Immature natural killer cell (primary cell): Measurements from ENCODE around the gene SRRM4. TPM values are rescaled to one million over a fixed set of nuclear protein-coding genes. Genes with fewer than 3 reads are reported as not detected.

ENCODE experiments used
- DNase-seq, 3 donors: peaks; one replicate each; pipeline ENCODE4 v3.0.0; 2022; ENCODE audit warnings: mixed read lengths in 1 of 3
- H3K27ac Mint-ChIP-seq, 6 donors: one replicate each; pipeline ENCODE4 v1.8.0; 2020; ENCODE audit warnings: mixed read lengths in 6 of 6, mild to moderate bottlenecking in 5 of 6, inconsistent platforms in 4 of 6, moderate library complexity in 3 of 6
- H3K27me3 Mint-ChIP-seq, 3 donors: one replicate each; pipeline ENCODE4 v1.8.0; 2020 to 2021; ENCODE audit warnings: low read depth in 3 of 3, mild to moderate bottlenecking in 3 of 3, mixed read lengths in 3 of 3, moderate library complexity in 3 of 3, inconsistent platforms in 1 of 3
- H3K36me3 Mint-ChIP-seq, 3 donors: one replicate each; pipeline ENCODE4 v1.8.0; 2020; ENCODE audit warnings: mixed read lengths in 3 of 3, inconsistent platforms in 2 of 3, mild to moderate bottlenecking in 2 of 3
- H3K4me1 Mint-ChIP-seq, 2 donors: one replicate each; pipeline ENCODE4 v1.8.0; 2020; ENCODE audit warnings: inconsistent platforms in 2 of 2, mild to moderate bottlenecking in 2 of 2, mixed read lengths in 2 of 2, moderate library complexity in 1 of 2
- H3K4me3 Mint-ChIP-seq, 5 donors: one replicate each; pipeline ENCODE4 v1.8.0; 2020; ENCODE audit warnings: mild to moderate bottlenecking in 5 of 5, mixed read lengths in 5 of 5, inconsistent platforms in 3 of 5, moderate library complexity in 3 of 5
- H3K9me3 Mint-ChIP-seq, 6 donors: one replicate each; pipeline ENCODE4 v1.8.0; 2020; ENCODE audit warnings: mild to moderate bottlenecking in 6 of 6, mixed read lengths in 6 of 6, inconsistent platforms in 4 of 6, moderate library complexity in 3 of 6
- polyA plus RNA-seq, 3 donors: library from polyadenylated mRNA; unstranded; fragments of 300-500 nt; fragmentation: Illumina TruSeq; gene quantifications; one replicate each; pipeline ENCODE4 v1.2.3, GENCODE V29; 2021

Gene SRRM4
- polyA plus RNA-seq, 3 donors from 2014 or later = not detected

DNA sequence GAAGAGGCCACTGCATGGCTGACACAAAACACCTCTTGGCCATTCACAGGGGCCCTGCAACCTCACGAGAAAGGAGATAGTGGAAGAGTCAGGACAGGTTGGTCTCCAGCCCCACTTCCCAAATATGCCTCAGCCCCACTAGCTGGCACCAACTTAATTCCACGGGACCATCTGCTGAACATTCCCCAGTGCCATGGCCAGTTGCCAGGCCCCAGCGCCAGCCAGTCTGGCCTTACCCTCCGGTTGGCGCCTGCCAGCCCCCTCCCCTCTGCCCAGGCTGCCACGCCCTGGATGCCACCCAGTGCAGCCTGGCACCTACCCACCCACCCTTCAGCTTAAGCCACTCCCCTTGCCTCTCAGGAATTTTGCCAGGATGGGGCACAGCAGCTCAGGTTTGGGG, 176.2 kb downstream of the SRRM4 start:
- Mint-ChIP-seq H3K36me3 (no peaks in the 10 kb centered on the region), H3K9me3 (peaks cover 0 to 12% (median 0%) of the 10 kb centered on the region in 6 donors), H3K4me1 (no peaks in the 10 kb centered on the region), H3K4me3 (no peak overlapping the region), H3K27me3 (peaks cover 3 to 6% (median 3%) of the 10 kb centered on the region in 3 donors), H3K27ac (no peak overlapping the region)
- no peak for DNase-seq

- no peaks in the 10 kb centered on the region for H3K4me1 Mint-ChIP-seq
- no peak for DNase-seq
- H3K27me3 Mint-ChIP-seq = peaks cover 2 to 6% (median 2%) of the 10 kb centered on the region in 3 donors
- peaks cover 0 to 12% (median 0%) of the 10 kb centered on the region in 6 donors for H3K9me3 Mint-ChIP-seq
- no peak overlapping the region for H3K27ac Mint-ChIP-seq
- H3K4me3 Mint-ChIP-seq = no peak overlapping the region
- H3K36me3 Mint-ChIP-seq = no peaks in the 10 kb centered on the region
Measured at GRCh38 chr12:119157978-119158377, 176.6 kb downstream of the SRRM4 start.

- Mint-ChIP-seq H3K27me3 (peaks cover 0 to 3% (median 2%) of the 10 kb centered on the region in 3 donors), H3K36me3 (no peaks in the 10 kb centered on the region), H3K4me3 (no peak overlapping the region), H3K27ac (no peak overlapping the region), H3K4me1 (no peaks in the 10 kb centered on the region), H3K9me3 (peaks cover 0 to 12% (median 0%) of the 10 kb centered on the region in 6 donors)
- DNase-seq = no peak
Measured at GRCh38 chr12:119158402-119158801, 177.1 kb downstream of the SRRM4 start.

GRCh38 chr12:119159844-119160243, 178.5 kb downstream of the SRRM4 start:
- peaks cover 0 to 2% (median 0%) of the 10 kb centered on the region in 3 donors for H3K27me3 Mint-ChIP-seq
- no peak overlapping the region for H3K27ac Mint-ChIP-seq

GRCh38 chr12:119167902-119168301, 186.6 kb downstream of the SRRM4 start:
- Mint-ChIP-seq H3K27me3 (peaks cover 0 to 3% (median 0%) of the 10 kb centered on the region in 3 donors), H3K27ac (no peak overlapping the region), H3K4me3 (no peak overlapping the region), H3K9me3 (peaks cover 0 to 12% (median 0%) of the 10 kb centered on the region in 6 donors), H3K36me3 (no peaks in the 10 kb centered on the region), H3K4me1 (no peaks in the 10 kb centered on the region)
- DNase-seq = no peak

More at GRCh38 chr12:119159844-119160243, 178.5 kb downstream of the SRRM4 start:
- Mint-ChIP-seq H3K4me3 (no peak overlapping the region), H3K9me3 (peaks cover 0 to 6% (median 0%) of the 10 kb centered on the region in 6 donors), H3K4me1 (no peaks in the 10 kb centered on the region), H3K36me3 (no peaks in the 10 kb centered on the region)
- no peak for DNase-seq

- Mint-ChIP-seq H3K27ac (no peak overlapping the region), H3K9me3 (peaks cover 0 to 12% (median 0%) of the 10 kb centered on the region in 6 donors), H3K36me3 (no peaks in the 10 kb centered on the region), H3K4me1 (no peaks in the 10 kb centered on the region), H3K27me3 (peaks cover 0 to 3% (median 0%) of the 10 kb centered on the region in 3 donors), H3K4me3 (no peak overlapping the region)
- DNase-seq = no peak
Measured at GRCh38 chr12:119168721-119169120, 187.4 kb downstream of the SRRM4 start.

GRCh38 chr12:119169150-119169549, 187.8 kb downstream of the SRRM4 start:
- no peak overlapping the region for H3K27ac Mint-ChIP-seq
- H3K36me3 Mint-ChIP-seq = no peaks in the 10 kb centered on the region
- H3K27me3 Mint-ChIP-seq = peaks cover 0 to 3% (median 0%) of the 10 kb centered on the region in 3 donors
- no peak for DNase-seq
- H3K9me3 Mint-ChIP-seq = peaks cover 0 to 12% (median 0%) of the 10 kb centered on the region in 6 donors
- H3K4me3 Mint-ChIP-seq = no peak overlapping the region
- no peaks in the 10 kb centered on the region for H3K4me1 Mint-ChIP-seq

- no peaks in the 10 kb centered on the region for H3K36me3 Mint-ChIP-seq
- H3K27me3 Mint-ChIP-seq = peaks cover 0 to 3% (median 0%) of the 10 kb centered on the region in 3 donors
- no peak overlapping the region for H3K27ac Mint-ChIP-seq
- no peaks in the 10 kb centered on the region for H3K4me1 Mint-ChIP-seq
- H3K4me3 Mint-ChIP-seq = no peak overlapping the region
- peaks cover 0 to 12% (median 0%) of the 10 kb centered on the region in 6 donors for H3K9me3 Mint-ChIP-seq
- no peak for DNase-seq
Measured at GRCh38 chr12:119171291-119171690, 189.9 kb downstream of the SRRM4 start.

DNA sequence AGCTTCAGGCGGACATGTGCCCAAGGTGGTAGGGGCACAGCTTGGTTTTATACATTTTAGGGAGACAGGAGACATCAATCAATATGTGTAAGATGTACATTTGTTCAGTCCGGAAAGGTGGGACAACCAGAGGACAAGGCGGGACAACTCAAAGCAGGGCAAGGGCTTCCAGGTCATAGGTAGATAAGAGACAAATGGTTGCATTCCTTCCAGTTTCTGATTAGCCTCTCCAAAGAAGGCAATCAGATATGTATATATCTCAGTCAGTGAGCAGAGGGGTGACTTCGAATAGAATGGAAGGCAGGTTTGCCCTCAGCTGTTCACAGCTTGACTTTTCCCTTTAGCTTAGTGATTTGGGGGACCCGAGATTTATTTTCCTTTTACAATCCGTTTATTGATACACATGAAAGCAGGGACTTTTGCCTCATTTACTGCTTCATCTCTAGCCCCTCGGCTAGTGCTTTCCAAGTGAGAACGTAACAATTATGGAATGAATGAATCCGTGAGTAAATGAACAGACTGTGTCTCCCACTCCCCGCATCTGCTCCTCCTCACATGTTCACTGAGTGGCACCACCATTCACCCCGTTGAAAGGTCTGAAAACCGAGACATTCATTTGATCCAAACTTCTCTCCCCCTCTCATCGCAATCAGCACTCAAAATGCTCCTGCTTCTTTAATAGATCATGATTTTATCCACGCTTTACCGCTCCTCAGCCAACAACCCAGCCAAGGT, 190.5 kb downstream of the SRRM4 start:
- Mint-ChIP-seq H3K9me3 (peaks cover 0 to 12% (median 0%) of the 10 kb centered on the region in 6 donors), H3K36me3 (no peaks in the 10 kb centered on the region), H3K4me3 (no peak overlapping the region), H3K27ac (no peak overlapping the region), H3K27me3 (peaks cover 0 to 1% (median 0%) of the 10 kb centered on the region in 3 donors), H3K4me1 (no peaks in the 10 kb centered on the region)
- DNase-seq = no peak

DNA sequence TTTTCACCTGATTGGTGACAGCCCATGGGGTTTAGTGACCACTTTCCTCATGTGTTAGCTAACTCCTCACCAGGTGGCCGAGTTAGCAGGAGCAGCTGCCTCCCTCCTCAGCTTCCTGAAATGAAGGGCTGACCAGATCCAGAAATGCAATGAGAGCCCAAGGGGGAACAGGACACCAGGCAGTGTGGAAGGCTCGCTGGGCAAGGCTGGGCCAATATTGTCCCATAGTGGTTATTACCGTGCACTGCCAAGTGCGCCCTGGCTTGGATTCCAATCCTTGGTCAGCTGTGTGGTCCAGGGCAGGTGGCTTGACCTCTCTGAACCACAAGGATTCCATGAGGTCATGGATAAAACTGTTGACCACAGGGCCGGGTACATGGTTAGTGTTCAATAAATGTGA, 193.7 kb downstream of the SRRM4 start:
- no peaks in the 10 kb centered on the region for H3K36me3 Mint-ChIP-seq
- peaks cover 0 to 1% (median 0%) of the 10 kb centered on the region in 3 donors for H3K27me3 Mint-ChIP-seq
- peaks cover 0 to 5% (median 0%) of the 10 kb centered on the region in 6 donors for H3K9me3 Mint-ChIP-seq
- H3K4me1 Mint-ChIP-seq = no peaks in the 10 kb centered on the region
- no peak overlapping the region for H3K27ac Mint-ChIP-seq
- DNase-seq = no peak
- no peak overlapping the region for H3K4me3 Mint-ChIP-seq

DNA sequence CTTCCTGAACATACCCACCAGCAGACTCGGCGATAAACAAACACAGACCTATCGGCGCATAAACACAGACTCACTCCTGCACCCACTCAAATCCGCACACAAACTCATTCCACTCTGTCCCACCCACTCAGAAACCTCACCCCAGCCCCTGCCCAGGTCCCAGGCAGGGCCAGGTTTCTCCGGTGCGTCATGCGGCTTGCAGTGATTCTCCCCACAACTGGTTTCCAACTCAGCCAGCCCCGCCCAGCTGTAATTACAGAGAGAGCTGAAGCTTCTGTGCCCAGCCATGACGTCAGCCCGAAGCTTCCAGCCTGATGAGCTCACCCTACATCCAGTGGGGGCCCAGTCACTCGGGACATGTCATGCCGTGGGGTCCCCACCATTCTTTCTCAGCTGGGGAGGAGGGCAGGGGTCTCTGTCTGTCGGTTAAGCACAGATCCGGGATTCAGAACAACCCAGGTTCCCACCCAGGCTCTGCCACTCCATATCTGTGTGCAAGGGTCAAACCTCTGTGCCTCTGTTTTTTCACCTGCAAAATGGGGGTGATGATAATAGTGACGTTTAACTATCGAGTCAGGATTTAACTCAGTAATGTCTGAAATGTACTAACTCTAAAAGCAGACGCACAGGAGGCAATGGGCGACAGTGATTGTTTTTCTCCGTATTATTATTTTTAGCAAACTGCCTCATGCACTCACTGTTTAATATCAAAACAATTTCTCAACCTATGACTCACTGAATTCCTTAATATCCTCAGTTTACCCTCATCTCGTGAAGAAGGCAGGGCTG, 195.1 kb downstream of the SRRM4 start:
- Mint-ChIP-seq H3K36me3 (no peaks in the 10 kb centered on the region), H3K27ac (no peak overlapping the region), H3K4me3 (no peak overlapping the region), H3K9me3 (peaks cover 0 to 5% (median 0%) of the 10 kb centered on the region in 6 donors), H3K27me3 (peaks cover 0 to 1% (median 0%) of the 10 kb centered on the region in 3 donors), H3K4me1 (no peaks in the 10 kb centered on the region)
- no peak for DNase-seq

DNA sequence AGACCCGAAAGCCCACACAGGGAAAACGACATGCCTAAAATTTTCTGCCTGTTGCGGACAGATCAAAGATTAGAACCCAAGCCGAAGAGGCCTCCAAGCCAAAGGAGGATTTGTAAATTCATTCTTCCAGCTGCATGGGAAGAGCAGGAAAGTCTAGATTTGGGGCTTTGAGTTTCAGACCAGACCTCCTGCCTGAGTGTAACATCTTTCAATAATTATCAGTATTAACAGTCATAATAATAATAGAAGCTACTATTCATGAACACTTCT, 195.7 kb downstream of the SRRM4 start:
- Mint-ChIP-seq H3K27ac (no peak overlapping the region), H3K36me3 (no peaks in the 10 kb centered on the region), H3K9me3 (peaks cover 0 to 5% (median 0%) of the 10 kb centered on the region in 6 donors), H3K4me3 (no peak overlapping the region), H3K4me1 (no peaks in the 10 kb centered on the region), H3K27me3 (peaks cover 0 to 1% (median 0%) of the 10 kb centered on the region in 3 donors)
- DNase-seq = no peak

GRCh38 chr12:119177724-119178380, 196.5 kb downstream of the SRRM4 start:
- Mint-ChIP-seq H3K4me3 (no peak overlapping the region), H3K36me3 (no peaks in the 10 kb centered on the region), H3K27ac (no peak overlapping the region), H3K9me3 (peaks cover 0 to 1% (median 0%) of the 10 kb centered on the region in 6 donors), H3K4me1 (no peaks in the 10 kb centered on the region), H3K27me3 (peaks cover 0 to 1% (median 0%) of the 10 kb centered on the region in 3 donors)
- DNase-seq = no peak
